ENCODE measurements around the gene APOBEC3A. TPM values are rescaled to one million over a fixed set of nuclear protein-coding genes. Genes with fewer than 3 reads are reported as not detected.

Gene APOBEC3A
- total and polyA plus RNA-seq, 11 donors = 0.36 to 7.7 (median 1.0) TPM; not detected in 3

GRCh38 chr22:38941488-38941987, 15.9 kb upstream of the APOBEC3A start:
- Histone ChIP-seq H3K27me3 (peaks cover 0 to 31% (median 0%) of the 10 kb centered on the region in 9 donors), H3K4me1 (peaks cover 0 to 36% (median 0%) of the 10 kb centered on the region in 12 donors), H3K9me3 (no peaks in the 10 kb centered on the region), H3K4me3 (peak overlapping the region in 1 of 12 donors; percentile 36), H3K36me3 (no peaks in the 10 kb centered on the region), H3K27ac (peak overlapping the region in 1 of 12 donors; percentile 85)
- no peak for DNase-seq
- 68 to 81% (median 77%) methylated on average over 13 of the region's 13 CpGs for WGBS, 4 donors
- intact Hi-C loops (cut with DNase I) = no loop called here
- ATAC-seq = peak in 2 of 4 donors; percentile 53 to 69
- no peak for TF ChIP-seq POLR2A (IDR thresholded peaks at IDR 0.05)
- no peak for TF ChIP-seq CTCF (IDR thresholded peaks at IDR 0.05)

GRCh38 chr22:38942702-38943101, 14.7 kb upstream of the APOBEC3A start:
- intact Hi-C loops (cut with DNase I) = no loop called here
- Histone ChIP-seq H3K4me3 (no peak overlapping the region), H3K4me1 (peaks cover 0 to 39% (median 0%) of the 10 kb centered on the region in 12 donors), H3K36me3 (no peaks in the 10 kb centered on the region), H3K27ac (peak overlapping the region in 1 of 12 donors; percentile 56), H3K9me3 (no peaks in the 10 kb centered on the region), H3K27me3 (peaks cover 0 to 31% (median 0%) of the 10 kb centered on the region in 9 donors)
- TF ChIP-seq CTCF (IDR thresholded peaks at IDR 0.05) = no peak
- no peak for TF ChIP-seq POLR2A (IDR thresholded peaks at IDR 0.05)
- 72 to 79% (median 75%) methylated on average over 5 of the region's 5 CpGs for WGBS, 4 donors
- no peak for DNase-seq
- ATAC-seq = no peak

GRCh38 chr22:38943201-38943600, 14.2 kb upstream of the APOBEC3A start:
- H3K9me3 ChIP-seq = no peaks in the 10 kb centered on the region
- WGBS, 4 donors = 43 to 53% (median 50%) methylated on average over 9 of the region's 9 CpGs
- intact Hi-C loops (cut with DNase I) = no loop called here
- ATAC-seq = peak in 2 of 4 donors; percentile 52 to 58
- TF ChIP-seq CTCF (IDR thresholded peaks at IDR 0.05) (no peak), POLR2A (IDR thresholded peaks at IDR 0.05) (no peak)
- peaks cover 0 to 39% (median 0%) of the 10 kb centered on the region in 12 donors for H3K4me1 ChIP-seq
- H3K4me3 ChIP-seq = no peak overlapping the region
- H3K36me3 ChIP-seq = no peaks in the 10 kb centered on the region
- no peak for DNase-seq
- H3K27ac ChIP-seq = peak overlapping the region in 1 of 12 donors; percentile 56
- H3K27me3 ChIP-seq = peaks cover 0 to 32% (median under 1%) of the 10 kb centered on the region in 9 donors

- Histone ChIP-seq H3K4me1 (peaks cover 0 to 39% (median 0%) of the 10 kb centered on the region in 12 donors), H3K27me3 (peaks cover 0 to 35% (median 2%) of the 10 kb centered on the region in 9 donors), H3K36me3 (no peaks in the 10 kb centered on the region), H3K27ac (peak overlapping the region in 1 of 12 donors; percentile 56), H3K9me3 (no peaks in the 10 kb centered on the region), H3K4me3 (no peak overlapping the region)
- TF ChIP-seq POLR2A (IDR thresholded peaks at IDR 0.05) (no peak), CTCF (IDR thresholded peaks at IDR 0.05) (no peak)
- ATAC-seq = no peak
- WGBS, 4 donors = 66 to 82% (median 75%) methylated on average over 3 of the region's 3 CpGs
- intact Hi-C loops (cut with DNase I) = no loop called here
- DNase-seq = no peak
Observed at GRCh38 chr22:38943882-38944281, 13.5 kb upstream of the APOBEC3A start.
